ENCODE data around the gene ATF7IP2.

DNA sequence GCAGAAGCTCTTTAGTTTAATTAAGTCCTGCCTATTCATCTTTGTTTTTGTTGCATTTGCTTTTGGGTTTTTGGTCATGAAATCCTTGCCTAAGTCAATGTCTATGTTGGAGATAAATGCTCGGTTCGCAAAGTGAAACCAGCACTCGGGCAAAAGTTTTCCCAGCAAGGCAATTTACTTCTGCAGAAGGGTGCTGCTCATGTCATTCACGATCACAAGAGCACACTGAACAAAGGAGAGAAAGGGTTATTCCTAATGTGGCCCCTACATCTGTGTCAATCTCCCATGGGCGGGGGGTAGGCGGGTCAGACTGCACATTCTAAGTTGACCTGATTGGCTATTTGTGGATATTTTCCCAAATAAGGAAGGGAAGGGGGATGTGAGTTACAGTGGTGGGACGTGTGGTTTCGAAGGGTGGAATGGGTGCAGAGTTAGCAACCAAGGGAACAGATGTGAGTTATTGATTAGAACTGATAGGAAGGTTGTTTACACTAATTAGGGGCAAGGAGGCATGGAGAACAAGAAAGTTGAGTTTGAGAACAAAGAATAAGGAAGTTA, 23.0 kb downstream of the ATF7IP2 start:
- TF ChIP-seq, protein P1, sequence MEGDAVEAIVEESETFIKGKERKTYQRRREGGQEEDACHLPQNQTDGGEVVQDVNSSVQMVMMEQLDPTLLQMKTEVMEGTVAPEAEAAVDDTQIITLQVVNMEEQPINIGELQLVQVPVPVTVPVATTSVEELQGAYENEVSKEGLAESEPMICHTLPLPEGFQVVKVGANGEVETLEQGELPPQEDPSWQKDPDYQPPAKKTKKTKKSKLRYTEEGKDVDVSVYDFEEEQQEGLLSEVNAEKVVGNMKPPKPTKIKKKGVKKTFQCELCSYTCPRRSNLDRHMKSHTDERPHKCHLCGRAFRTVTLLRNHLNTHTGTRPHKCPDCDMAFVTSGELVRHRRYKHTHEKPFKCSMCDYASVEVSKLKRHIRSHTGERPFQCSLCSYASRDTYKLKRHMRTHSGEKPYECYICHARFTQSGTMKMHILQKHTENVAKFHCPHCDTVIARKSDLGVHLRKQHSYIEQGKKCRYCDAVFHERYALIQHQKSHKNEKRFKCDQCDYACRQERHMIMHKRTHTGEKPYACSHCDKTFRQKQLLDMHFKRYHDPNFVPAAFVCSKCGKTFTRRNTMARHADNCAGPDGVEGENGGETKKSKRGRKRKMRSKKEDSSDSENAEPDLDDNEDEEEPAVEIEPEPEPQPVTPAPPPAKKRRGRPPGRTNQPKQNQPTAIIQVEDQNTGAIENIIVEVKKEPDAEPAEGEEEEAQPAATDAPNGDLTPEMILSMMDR (IDR thresholded peaks at IDR 0.05): no peak
- no peak for TF ChIP-seq POLR2A (IDR thresholded peaks at IDR 0.05)

Data from thyroid gland (tissue), 4 donors.